Hair follicular keratinocyte (primary cell): Measurements from ENCODE around the gene TFRC. TPM values are rescaled to one million over a fixed set of nuclear protein-coding genes. Genes with fewer than 3 reads are reported as not detected.

Source experiments
- total RNA-seq: library from RNA; depleted of rRNA; stranded (reverse); fragments of >200 nt; gene quantifications from 2 replicates; pipeline ENCODE4 v1.2.3, GENCODE V29; 2015

Gene TFRC
- 39.5 and 79.1 TPM in 2 replicates for total RNA-seq

DNA sequence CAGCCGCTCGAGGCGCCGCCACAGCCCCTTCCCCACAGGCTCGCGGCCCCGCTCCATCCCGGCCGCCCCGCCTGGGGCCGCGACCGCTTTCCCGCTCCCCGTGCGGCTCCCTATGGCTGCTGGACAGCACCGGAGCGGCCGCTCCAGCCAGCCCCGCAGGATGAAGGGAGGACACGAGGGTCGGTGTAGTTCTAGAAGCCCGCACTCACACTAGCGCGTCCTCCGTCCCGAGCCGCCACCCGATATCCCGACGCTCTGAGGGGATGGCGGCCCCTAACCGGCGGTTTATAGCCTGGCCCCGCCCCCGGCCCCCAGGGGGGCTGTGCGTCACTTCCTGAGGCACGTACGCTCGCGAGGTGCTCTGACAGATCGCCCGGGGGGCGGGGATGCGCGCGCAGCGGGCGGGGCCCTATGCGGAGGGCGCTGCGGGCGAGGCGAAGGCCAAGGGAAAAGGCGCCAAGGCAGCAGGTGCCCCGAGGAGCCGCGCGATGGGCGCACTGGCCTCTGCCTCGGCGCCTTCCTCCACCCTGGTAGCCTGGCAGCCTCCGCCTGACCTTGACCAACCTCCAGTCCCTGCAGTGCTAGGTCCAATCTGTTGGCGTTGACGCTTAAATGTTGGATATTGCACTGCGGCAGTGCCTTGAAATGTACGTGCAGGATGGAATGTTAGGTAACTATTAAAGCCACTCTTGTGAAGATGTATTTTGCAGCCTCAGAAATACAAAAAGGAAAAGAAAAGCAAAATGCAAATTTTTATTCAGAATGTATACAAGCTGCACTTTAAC is at the start of gene TFRC:
TSS of gene TFRC (minus strand) at position 257 of the 785 bp plus-strand sequence. CDS start 4,991 bp downstream, outside the sequence.

Other genes starting within 250 kb of the TFRC start
- gene TNK2, start 173.5 kb downstream of the TFRC start, total RNA-seq = 31.3 and 32.4 TPM in 2 replicates
- gene ZDHHC19, start 129.3 kb upstream of the TFRC start, total RNA-seq = not detected in 2 replicates
- gene SLC51A, start 134.4 kb upstream of the TFRC start, total RNA-seq = not detected in 2 replicates
- gene PCYT1A, start 205.6 kb upstream of the TFRC start, total RNA-seq = 52.6 and 67.2 TPM in 2 replicates
- 49.4 and 49.7 TPM in 2 replicates for gene DYNLT2B, start 236.2 kb upstream of the TFRC start, total RNA-seq